Dedifferentiated amniotic fluid mesenchymal stem cell (primary cell): ENCODE measurements around the gene DCAF8.
"Not testable (repeated sequence)": the region's sequence is repeated elsewhere in the genome, so short reads cannot be mapped to it uniquely, and the experiment has no call there.

Experiments used
- DNase-seq: peaks from one replicate; pipeline ENCODE4 v3.0.0-alpha.2; 2016; ENCODE audit errors: extremely low spot score

Gene DCAF8

DNA sequence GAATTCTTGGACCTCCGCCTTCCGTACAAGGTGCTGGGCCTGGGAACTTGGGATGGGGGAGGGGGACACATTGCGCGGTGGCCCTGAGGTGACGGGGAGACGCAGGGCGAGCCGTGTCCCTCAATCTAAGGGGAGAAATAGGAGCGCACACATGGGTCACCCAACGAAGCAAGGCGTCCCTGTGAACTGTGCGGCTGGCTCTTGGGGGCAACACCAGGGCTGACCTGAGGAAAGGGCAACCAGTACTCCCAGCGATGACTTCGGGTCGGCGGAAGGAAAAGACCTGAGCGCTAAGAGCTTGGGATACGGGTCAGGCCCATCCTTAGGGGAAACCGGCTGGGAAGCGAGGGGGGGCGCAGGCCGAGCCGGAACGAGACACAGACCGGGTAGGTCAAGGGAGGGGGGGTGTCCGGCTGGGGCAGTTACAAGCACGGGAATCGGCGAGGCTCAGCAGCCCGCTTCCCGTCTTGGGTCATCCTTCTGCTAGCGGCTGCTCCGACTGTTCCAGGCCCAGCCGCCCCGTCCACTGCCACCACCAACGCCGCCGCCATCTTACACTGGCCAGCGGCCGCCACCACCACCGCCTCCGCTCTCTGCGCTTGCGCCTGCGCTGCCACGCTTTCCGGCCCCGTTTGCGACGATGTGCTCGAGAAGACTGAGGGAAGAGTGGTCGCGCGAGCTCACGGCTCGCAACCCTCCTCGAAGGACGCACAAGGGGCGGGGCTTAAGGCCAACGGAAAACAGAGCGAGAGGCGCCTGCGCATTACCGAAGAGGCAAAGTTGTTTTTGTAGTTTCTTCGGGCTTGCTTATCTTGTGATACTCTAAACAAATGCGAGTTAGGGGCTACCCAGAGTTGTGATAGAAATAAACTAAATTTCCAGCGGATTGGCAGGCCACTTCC, at the start of gene DCAF8:
DCAF8 (minus strand) TSS at position 657 of the 902 bp plus-strand sequence. CDS start 18,541 bp downstream, outside the sequence.
- peak; percentile 98 for DNase-seq

DNA sequence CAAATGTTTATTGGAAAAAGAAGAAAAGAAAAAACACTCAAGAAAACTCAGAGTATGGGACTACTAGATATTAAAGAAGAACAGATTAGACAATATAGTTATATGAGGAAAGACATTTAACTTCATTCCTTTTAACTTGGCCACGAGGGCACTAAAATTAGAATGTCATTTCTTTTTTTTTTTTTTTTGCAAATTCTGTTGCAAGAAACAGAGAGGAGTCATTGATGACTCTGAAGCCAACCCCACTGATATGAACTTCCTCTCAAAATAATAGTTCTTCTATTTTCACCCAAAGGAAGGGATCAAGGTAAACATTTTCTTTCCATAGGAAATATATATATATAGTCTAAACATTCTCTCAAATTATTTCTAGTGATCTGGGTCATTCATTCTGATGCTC, 47.2 kb upstream of the DCAF8 start:
- no peak for DNase-seq

DNA sequence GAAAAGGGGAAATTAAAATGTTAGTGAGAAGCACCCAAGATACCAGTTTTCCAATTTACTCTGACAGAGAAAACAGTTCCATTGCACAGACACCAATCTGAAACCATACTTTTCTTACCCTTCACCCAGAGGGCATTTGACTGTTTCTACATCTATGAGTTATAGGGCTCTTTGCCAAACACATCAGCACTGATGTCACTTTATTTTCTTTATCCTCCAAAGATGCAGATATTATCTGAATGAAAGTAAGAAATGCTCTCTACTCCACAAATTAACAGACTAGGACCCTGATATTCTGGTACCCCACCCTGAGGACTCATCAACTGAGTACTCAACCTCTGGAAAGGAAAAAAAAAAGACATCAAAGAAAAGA, 46.8 kb upstream of the DCAF8 start:
- DNase-seq = no peak

DNA sequence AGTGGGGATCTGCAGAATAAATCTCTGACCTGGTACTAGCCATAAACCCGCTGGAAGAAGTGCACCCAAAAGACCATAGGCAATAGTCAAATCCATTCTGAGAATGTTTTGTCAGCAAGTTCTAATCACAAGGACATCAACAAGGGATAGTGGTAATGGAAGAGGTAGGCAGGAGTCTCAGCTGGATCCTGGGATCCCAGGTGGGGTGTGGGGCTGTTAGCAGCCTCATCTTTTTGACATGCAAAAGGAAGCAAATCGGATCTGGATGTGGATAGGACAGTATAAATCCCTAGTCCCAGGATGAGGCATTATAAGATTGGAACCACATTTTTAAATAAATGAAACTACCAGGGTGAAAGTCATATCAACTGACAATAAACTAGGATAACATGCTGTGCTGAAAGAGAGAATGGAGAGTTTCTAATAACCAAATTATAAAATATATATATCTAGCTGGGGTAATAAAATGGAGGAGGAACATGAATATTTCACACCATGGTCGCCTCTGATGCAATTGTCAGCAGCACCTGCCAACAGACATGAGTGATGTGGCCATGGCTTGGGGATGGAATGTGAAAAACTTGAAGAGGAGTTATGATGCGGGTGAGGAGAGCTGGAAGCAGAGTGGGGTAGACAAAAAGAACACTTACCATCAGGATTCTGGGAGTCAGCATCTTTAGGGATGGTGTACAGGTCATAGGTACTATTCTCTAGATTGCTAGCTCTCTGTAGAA, 46.3 kb upstream of the DCAF8 start:
- no peak for DNase-seq

DNA sequence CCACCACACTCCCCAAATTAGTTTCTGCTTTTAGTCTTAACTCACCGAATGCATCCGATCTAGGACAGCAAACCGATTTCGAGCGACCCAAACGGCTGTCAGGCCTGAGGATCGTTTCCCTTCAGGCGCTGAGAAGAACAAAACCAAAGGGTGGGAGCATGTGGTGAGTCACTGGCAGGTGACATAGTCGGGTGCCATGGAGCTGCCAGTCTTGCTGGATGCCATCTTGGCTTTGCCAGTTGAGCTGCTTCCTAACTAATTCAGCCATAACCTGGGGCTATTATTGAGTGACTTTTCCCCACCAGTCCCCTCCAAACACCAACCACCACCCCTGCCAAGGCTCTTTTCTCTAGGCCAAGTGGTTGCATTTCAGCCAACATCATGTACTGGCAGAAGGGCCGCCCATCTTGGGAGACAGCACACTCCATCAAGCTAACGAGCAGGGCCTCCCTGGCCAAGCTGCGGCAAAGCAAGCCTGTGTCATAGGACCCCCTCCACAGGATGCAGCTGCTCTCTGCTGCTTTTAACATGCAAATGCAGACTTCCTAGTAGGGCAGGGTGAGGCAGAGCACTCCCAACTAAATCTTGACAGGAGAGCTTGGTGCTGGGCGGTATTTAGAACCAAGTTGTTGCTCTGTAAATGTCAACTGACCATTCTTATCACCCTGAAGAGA, 44.9 kb upstream of the DCAF8 start:
- DNase-seq = no peak

DNA sequence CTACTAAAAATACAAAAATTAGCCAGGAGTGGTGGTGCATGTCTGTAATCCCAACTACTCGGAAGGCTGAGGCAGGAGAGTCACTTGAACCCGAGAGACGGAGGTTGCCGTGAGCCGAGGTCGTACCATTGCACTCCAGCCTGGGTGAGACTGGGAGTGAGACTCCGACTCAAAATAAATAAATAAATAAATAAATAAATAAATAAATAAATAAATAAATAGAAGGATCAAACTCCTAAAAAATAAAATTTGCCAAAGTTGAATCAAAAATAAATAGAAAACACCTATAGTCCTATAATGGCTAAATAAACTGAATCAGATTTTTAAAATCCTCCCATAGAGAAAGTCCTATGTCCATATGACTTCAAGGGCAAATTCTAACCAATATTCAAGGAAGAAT, 37.8 kb upstream of the DCAF8 start:
- DNase-seq = no peak

DNA sequence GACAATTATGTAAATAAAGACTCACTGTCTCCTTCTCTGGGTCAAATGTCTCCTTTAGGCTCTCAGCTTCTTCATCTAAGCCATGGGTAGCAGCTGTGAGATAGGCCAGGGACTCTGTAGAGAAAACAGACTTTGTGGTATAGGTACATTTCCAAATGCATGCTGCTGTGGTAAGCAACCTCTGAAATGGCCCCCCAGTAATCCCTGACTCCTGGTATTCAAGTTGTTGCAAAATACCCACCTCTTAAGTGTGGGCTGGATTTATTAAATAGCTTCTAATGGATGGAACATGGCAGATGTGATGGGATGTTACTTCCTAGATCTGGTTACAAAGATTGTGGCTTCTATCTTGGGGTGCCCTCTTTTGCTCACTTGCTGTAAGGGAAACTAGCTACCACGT, 33.7 kb upstream of the DCAF8 start:
- no peak for DNase-seq

DNA sequence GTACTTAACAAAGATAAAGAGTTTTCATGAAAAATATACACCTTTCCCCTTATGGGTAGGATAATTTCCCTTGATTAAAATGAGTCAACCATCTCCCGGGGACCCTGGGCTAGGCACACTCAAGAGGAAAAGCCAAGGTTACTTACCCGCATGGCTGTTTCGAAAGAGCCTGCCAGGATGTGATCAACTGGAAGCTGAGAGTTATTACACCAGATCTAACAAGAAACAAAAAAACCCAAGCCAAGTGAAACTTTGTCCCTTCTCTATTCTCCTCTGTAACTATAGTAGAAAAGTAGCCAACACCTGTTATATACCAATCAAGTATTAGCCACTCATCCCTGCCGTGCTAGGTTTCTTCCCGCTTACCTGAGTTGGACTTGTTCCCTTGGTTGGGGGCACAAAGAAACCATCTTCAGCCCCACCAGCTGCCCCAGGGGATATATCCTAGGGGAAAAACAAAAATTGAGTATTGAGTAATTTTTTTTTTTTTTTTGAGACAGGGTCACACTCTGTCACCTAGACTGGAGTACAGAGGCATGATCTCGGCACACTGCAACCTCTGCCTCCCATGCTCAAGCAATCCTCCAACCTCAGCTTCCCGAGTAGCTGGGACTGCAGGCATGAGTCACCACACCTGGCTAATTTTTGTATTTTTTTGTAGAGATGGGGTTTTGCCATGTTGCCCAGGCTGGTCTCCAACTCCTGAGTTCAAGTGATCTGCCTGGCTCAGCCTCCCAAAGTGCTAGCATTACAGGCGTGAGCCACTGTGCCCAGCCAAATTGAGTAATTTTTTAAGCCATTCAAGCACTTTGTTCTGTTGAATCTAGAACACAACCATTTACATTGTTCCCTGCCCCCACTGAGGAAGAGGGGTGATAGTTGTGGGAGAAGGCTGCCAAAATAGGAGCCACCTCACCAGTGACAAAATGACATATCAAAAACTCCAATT, 30.9 kb upstream of the DCAF8 start:
- no peak for DNase-seq

DNA sequence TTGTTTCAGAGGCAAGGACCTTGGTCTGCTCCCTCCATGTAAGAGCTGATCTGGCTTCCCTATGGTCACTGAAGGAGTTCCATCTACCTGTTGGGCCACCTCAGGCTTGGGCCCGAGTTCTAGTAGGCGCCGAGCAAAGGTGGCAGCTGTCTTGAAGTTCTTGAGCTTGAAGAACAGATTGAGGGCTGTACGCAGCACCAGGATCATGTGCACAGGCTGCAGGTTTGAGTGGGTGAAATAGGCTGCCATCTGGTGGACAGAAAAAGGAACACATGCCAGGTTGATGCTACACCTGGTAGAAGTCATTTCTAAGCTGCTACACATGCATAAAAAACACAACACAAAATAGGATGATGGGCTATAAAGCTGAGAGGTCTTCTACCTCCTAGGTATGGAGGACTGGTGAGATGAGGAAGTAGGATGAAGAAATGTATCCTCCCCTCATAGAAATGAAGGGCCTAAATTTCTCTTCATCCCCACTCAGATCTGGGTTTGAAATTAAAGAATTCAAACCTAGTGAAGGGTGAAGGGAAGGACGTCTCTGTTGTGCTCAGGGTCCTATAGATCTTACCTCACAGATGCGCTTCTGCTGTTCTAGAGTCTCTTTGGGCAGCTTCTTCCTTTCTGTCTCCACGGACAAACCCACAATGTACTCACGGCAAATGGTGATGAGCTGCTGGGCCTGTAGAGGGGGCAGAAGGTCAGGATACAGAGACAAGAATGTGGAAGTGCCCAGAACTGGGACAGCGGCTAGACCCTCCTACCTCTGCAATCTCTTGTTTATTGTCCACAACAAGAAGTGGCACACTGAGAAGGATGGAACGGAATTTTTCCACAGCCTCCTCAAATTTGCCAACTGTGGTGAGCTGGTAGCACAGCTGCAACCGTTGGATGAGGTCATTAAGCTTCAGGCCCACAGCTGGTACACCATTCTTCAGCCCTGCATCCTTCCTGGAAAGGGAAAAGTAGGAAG, 29.2 kb upstream of the DCAF8 start:
- peak; percentile 45 for DNase-seq

DNA sequence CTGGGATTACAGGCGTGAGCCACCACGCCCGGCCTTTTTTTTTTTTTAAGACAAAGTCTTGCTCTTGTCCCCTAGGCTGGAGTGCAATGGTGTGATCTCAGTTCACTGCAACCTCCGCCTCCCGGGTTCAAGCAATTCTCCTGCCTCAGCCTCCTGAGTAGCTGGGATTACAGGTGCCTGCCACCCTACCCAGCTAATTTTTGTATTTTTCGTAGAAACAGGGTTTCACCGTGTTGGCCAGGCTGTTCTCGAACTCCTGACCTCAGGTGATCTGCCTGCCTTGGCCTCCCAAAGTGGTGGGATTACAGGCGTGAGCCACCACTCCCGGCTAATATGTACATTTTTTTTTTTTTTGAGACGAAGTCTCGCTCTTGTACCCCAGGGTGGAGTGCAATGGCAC, 25.4 kb upstream of the DCAF8 start:
- not testable (repeated sequence) for DNase-seq

DNA sequence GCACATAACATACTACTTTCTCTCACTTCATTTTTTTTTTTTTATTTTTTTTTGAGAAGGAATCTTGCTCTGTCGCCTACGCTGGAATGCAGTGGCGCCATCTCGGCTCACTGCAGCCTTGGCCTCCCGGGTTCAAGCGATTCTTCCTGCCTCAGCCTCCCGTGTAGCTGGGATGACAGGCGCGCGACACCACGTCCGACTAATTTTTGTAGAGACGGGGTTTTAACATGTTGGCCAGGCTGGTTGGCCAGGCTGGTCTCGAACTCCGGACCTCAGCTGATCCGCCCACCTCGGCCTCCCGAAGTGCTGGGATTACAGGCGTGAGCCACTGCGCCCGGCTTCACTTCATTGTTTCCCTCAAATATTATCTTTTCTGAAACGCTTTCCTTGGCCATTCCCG, 23.2 kb upstream of the DCAF8 start:
- DNase-seq = no peak

DNA sequence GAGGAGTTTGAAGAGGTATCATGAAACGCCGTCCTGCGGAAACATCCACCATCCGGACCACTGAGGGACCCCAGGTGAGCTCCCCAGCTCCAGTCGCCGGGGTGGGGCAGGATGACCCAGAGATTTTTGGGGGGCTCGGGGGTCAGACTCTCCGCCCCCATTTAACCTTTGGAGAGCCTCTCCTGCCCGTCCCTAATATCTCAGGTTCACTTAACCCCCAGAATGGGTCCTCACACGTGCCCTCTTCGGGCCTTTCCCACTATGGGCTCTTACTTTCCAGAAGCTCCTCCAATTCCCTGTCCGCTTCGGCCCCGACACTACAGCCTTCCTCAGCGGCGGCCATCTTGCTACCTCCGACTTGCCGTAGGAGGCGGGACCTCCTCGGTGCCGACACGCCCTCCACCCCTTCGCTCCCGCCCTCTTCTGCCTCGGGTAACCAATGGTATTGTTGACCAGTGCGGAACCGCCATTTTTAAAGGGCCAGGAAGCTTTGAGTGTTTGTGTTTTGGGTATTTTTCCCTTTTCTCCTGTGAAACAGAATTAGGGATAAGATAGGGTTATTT, 22.5 kb upstream of the DCAF8 start, which contains the start of gene PEX19:
PEX19 (minus strand) TSS at position 352 of the 563 bp plus-strand sequence; CDS start at position 343, 9 bp downstream.
- peak; percentile 90 for DNase-seq

DNA sequence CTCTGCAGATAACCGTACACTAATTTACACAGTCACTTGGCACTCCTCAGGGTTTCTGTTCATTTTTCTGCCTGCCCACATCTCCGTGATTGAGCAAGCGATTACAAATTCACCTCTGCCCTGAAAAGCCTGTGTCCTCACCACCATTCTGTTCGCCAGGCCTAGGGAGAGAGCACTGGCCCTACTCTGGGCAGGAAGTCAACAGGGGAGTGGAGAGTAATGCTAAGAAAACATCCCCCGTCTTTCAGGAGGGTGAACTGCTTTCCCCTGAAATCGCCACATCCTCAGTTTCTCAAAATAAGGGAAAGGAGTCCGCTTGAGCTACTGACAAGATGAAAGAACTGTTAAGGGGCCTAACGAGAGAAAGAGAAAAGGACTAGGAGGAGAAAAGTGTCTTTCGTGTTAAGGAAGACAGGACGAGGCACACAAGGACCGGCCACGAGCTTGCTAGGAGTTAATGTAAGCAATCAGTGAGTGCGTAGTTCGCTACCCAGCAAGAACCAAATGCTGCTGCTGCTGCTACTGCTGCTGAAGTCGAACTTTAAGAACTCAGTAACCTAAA, 22.0 kb upstream of the DCAF8 start:
- peak; percentile 40 for DNase-seq

DNA sequence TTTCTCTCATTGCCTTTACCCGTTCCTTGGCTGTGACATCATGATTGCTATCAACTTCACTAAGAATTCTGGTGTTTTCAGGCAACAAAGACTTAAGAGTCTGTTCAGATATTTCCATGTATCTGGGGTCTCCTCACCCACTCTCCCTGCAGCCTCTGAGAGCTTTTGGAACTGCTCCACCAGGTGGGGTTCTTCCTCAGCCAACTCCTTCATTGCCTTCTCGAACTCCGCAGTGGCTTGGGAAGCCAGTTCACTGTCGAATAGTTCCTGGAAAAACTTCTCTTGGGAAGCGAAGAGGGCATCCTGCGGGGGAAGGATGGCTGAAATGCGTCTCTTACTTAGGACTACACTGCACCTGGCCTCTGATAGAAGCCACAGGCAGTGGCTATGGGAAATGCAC, 20.5 kb upstream of the DCAF8 start:
- no peak for DNase-seq

DNA sequence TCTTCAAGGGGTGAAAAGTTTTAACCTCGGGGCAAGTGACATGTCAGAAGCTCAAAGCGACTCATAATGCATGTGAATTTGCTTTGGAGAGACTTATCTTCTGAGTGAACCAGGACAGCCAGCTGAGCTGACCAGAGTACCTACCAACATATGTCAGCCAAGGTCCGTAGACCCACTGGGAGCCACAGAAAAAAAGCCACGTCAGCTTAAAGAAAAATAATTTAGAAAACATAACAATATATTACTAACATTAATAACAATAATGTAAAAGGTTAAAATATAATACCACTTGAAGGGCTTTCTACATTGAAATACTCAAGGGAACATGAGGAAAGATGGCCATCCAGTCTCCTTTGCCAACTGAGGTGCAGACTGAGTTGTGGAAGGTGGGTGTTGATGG, 15.6 kb upstream of the DCAF8 start:
- no peak for DNase-seq

DNA sequence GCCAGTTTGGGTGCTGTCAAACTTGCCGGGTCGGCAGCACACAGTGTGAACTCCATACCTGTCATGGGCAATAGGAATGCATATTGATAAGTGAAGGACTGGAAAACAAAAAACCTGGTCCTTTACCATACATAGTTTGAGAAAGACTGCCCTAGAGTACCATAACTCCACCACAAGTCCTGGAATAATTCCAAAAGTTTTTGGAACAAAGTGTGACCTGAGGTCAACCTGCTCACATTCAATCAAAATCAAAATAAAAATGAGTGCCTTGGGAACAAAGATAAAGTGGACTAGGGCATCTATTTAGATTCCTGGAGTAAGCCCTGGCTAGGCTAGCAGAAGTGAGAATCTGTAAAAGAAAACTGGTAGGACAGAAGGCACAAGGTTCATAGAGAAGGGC, 15.0 kb upstream of the DCAF8 start:
- DNase-seq = no peak

DNA sequence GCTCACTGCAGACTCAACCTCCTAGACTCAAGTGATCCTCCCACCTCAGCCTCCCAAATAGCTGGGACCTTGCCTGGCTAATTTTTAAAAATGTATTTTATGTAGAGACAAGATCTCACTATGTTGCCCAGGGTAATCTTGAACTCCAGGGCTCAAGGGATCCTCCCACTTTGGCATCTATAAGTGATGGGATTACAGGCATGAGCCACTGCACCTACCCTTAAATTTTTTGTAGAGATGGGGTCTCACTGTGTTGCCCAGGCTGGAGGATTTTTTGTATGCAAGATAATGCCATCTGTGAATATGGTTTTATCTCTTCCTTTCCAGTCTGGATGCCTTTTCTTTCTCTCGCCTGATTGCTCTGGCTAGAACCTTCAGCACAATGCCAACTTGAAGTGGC, 8.7 kb upstream of the DCAF8 start:
- no peak for DNase-seq

DNA sequence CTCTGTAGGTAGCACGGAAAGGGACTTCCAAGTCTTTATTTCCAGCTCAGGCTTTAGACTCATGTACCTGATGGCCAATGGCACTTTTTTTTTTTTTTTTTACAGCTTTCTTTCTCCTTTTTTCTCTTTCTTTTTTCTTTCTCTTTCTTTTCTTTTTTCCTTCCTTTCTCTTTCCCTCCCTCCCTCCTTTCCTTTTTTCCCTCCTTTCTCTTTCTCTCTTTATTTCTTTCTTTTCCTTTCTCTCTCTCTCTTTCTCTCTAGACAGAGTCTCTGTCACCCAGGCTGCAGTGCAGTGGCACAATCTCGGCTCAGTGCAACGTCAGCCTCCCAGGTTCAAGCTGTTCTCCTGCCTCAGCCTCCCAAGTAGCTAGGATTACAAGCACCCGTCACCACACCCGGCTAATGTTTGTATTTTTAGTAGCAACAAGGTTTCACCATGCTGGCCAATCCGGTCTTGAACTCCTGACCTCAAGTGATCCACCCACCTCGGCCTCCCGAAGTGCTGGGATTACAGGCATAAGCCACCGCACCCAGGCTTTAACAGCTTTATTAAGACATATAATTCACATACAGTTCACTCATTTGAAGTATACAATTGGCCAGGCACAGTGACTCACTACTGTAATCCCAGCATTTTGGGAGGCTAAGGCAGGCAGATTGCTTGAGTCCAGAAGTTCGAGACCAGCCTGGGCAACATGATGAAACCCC, 5.1 kb upstream of the DCAF8 start:
- no peak for DNase-seq

DNA sequence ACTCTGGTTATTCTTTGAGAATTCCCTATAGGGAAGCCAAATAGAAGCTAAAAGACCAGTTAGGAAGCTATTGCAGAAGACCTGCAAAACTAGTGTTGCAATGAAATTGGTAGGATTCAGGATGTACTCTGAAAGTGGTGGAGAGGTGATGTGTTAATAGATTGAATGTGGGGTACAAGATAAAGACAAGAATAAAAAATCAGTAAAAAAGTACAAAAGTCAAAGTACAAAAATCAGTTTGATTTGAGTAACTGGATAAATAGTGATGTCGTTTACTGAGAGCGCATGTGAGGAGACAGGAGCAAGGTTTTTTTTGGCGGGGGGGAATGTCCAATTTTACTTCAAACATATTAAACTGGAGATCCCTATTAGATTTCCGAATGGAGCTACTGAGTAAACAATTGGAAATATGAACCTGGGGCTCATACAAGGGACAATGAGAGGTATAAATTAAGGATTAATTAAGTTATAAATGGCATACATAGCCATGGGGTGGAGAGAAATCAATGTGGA, 2.5 kb upstream of the DCAF8 start:
- no peak for DNase-seq
